K562 treated with DMSO at 1 percent for 4 hours (cell line): ENCODE measurements around the gene SERP2. TPM values are rescaled to one million over a fixed set of nuclear protein-coding genes. Genes with fewer than 3 reads are reported as not detected.

ENCODE experiments used
- total RNA-seq: library from RNA; unstranded; fragments of 300-600 nt; gene quantifications from 2 replicates; pipeline ENCODE4 v1.2.3, GENCODE V29; 2022; ENCODE audit not compliant: insufficient read depth

Gene SERP2
- not detected in 2 replicates for total RNA-seq

DNA sequence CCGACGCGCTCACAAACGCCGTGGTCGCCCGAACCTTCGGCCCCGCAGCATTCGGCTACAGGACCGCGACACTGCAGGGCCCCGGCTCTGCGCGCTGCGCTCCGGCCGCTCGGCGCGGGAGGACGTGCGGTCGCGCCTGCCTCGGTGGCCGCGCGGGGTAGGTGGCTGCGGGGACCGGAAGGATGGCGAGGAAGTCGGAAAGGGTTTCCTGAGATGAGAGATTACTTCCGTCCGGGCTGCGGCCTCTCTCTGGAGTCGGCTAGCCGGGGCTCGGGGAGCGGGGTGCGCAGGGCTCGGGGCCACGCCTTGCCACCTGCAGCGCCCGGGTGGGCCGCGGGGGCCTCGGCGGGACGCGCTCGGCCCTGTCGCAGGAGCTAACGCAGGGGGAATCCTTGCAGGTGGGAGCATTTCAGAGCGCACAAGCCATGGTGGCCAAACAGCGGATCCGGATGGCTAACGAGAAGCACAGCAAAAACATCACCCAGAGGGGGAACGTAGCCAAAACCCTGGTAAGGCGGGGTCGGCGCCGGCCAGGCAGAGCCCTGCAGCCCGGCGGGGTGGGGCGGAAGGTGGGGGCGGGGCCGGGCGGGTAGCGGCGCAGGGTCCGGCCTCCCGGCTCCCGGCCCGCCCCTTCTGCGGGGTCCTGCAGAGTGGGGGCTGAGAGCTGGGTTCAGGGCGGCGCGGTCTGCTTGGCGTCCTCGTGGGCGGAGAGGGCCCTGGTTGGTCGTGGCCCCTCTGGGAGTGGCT is at the start of gene SERP2:
TSS of gene SERP2 (plus strand) at position 224 of the 747 bp plus-strand sequence. CDS start at position 426, 202 bp downstream.

Other genes with a start within 250 kb of the SERP2 start
- 6.9 and 8.5 TPM in 2 replicates for gene TSC22D1, start 202.5 kb downstream of the SERP2 start, total RNA-seq